CD4-positive, alpha-beta T cell treated with Interleukin-4 for 1 hour (primary cell): Measurements from ENCODE around the gene LCN15.

Experiments
- DNase-seq, 2 donors: peaks; one replicate each; pipeline ENCODE4 v3.0.0-alpha.2; 2020 to 2022

LCN15 gene

DNA sequence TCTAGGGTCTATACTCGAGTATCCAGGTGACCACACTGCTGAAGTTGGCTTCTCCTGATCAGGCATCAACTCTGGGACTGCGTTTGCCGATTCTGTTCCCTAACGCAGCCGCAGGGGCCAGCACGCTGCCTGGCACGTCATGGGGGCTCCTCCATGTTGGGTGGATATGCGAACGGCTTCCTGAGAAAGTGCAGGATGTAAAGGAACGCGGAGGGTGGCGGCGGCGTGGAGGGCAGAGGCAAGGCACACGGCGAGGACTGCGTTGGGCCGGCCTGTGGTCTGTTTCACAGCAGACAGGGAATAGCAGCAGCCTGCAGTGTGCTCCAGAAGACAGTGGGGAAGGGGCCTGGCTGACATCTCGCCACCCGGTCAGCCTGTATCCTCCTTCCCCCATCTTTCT lies 25.4 kb downstream of the LCN15 start:
- DNase-seq = no peak

DNA sequence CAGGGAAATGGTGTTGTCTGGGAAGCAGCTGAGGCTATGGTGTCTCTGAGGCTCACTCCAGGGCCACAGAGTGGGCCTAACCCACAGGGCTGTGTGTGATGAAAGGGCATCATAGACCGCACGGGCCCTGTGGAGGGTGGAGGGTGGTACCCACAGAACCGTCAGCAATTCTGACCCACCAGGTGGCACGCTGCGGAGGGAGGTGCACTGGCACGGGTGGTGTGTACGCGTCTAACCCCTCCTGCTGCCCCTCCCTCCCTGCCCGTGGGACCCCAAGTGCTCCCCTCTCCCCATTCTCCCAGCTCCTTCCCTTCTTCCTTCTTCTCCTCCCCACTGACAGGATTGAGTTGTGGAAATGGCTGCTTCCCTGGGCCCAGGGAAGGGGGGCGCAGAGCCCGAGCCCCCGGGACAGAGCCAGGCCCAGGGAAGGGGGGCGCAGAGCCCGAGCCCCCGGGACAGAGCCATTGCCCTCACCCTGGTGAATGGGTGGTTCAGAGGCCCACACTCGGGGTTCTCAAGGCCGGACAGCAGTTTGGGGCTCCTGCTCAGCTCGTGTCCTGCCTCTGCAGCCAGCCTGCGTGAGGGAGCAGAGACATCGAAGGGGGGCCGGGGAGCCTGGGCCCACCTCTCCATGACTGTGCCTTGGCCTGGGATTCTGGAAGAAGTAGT lies 28.4 kb downstream of the LCN15 start:
- DNase-seq = no peak

DNA sequence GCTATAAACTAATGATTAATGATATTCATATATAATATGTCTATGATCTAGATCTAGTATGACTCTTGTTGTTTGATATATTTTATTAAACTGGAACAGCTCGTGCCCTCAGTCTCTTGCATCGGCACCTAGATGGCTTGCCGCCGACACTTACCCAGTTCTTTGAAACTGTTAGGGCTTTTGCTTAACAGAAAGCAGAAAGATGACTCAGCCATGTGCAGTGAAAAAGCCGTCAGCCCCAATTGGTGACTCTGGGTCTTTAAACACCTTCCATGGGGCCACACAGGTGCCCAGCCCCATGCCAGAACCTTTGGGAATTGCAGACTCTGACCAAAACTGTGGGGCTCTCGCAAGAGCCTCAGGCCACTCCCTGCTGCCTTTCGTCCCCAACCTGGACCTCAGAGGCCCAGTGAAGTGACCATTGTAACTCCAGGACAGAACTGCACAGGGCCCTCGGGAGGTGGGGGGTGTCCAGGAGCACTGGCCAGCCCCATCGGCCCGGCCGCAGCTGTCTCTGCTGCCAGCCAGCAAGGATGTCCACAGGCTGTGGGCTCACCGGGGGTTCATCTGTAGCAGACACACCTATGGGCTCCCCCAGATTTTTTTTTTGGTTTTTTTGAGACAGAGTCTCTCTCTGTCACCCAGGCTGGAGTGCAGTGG lies 29.4 kb downstream of the LCN15 start:
- no peak for DNase-seq

DNA sequence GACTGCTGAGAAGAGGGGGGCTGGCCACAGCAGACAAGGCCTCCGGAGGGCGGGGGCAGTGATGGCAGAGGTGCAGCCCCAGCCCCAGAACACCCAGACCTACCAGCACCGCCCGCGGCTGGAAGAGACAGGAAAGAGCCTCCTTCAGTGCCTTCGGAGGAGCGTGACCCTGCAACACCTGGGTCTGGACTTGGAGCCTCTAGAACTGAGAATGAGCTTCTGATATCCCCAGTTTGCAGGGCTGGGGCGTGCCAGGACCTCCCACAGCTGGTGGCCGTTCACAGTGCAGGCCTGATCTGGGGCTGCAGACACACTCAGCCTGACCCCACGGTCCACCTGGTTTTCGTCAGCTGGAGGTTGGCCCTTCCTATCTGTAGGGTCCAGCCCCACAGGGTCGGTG lies 30.7 kb downstream of the LCN15 start:
- no peak for DNase-seq

DNA sequence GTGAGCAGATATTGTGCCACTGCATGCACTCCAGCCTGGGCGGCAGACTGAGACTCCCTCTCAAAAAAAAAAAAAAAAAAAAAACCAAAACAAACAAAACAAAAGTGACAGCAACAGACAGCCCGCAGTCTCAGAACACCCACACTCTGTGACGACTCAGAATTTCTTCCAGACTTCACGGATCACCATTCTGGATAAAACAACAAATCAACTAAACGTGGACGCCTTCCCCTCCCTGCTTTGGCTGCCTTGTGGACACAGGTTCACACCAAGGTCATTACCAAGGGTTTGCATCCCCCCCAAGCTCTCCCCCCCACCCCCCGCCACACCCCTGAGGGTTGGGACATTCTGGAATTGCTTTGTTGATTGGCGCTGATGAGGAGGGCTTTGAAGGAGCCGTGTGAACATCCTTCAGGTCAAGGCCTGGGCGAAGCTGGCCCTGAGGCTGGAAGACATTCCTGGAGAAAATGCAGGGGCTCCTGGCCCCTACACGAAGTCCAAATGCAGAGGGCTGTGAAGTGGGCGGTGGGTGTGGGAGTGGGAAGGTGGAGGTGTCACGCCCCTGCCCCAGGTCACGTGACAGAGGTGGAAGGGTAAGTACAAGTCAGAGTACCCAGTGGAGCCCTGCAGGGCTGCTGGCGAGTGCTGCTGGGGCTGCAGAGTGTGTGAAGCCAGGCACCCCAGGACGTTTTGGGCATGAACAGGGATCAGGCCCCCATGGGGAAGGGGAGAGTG lies 31.7 kb downstream of the LCN15 start:
- no peak for DNase-seq

DNA sequence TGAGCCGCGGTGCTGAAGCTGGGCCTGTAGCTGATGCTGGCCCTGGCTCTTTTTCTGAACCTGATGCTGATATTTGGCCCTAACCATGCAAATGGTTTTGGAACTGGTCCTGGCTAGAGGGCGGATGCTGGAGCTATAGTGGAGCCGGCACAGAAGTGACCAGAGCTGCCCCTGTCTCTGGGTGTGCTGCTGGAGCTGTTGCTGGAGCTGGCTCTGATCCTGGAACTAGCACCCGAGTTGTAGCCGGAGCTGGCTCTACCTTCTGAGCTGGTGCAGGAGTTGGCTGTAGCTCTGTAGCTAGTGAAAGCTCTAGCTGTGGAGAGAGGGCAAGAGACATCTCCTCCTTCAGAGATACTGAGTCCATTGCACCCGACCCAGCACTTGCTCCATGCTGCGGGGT lies 34.4 kb downstream of the LCN15 start:
- no peak for DNase-seq

DNA sequence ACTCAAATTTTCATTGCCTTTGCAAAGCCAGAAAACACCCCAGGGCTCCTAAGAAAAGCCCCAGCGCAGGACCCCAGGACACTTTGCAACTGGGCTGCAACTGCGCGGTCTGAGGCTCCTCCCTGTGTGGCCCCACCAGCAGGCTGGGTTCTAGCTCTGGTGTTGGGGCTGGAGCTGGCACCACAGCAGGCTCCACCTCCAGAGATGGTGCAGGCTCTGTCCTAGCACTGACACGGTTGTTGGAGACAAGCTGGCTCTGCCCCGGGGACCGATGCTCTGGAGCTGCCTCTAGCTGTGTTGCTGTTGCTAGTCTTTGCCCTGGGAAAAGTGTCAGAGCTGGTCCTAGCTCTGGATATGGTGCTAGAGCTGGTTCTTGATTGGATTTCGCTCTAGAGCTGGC lies 35.2 kb downstream of the LCN15 start:
- DNase-seq = no peak

DNA sequence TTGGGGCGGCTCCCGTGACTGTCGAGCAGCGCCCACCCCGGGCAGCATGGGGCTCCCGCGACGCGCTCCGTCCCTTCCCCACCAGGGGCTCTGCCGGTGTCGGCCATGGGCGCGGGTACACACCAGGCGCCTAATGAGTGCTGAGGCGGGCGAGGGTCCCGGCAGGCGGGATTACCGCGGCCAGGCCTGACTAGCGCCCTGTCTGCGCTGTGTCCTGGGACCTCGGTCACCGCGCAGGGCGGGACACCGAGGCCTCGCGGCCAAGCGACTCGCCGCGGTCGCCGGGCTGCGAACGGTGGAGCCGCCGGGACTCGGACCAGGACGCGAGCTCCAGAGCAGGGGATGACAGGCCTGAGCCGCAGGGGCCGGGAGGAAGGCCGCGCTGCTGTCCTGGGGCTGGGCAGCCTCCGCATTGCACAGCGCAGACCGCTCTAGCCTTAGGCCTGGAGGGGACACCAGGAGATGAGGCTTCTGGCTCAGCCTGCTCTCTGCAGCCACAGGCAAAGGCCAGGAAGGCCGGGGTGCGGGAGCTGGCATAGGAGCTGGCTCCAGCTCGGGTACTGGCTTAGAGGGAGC lies 35.7 kb downstream of the LCN15 start:
- no peak for DNase-seq

DNA sequence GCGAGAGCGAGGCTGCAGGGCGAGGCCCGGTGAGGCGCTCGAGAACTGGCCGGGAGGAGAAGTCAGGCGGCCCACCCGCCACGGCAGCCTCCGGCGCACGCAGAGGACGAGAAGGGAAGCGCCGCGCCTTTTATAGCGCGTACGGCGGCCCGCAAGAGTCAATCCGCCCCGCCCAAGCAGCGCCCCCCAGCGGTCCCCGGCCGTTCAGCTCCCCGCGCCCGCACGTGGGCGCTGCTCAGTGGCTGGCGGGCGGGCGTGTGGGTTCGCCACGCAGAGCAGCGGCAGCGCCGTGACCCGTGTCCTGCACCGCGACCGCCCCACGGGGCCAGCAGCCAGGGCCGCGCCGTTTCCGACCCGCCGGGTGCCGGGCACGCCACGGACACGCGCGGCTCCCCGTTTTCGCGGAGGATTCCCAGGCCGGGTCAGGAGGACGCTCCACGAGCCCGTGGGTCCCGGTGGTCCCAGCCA lies 36.2 kb downstream of the LCN15 start:
- peak; percentile 91 to 92 for DNase-seq

DNA sequence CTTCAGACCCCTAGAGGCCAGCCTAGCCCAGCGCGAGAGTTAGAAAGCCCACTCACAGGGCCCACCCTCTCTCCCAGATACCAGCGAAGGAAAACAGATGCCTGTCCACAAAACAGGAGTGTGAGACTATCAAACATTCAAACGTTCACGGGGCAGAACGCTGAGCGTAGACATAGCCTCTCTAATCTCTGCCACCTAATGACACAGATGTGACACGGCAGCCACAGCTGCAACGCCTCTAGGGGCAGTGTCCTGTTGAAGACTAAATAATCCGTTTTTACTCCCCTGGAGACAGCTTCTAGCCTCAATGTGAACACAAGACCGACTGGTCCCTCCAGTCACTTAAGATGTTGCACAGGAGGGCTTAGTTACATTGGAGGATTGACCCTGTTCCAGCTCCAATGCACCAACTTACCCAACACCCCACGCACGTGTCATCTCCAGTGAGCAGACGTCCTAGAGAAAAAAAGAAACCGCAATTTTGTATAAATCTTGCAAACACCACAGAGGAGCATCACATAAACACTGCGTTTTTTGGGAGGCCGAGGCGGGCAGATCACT lies 37.6 kb downstream of the LCN15 start:
- peak; percentile 57 to 62 for DNase-seq

DNA sequence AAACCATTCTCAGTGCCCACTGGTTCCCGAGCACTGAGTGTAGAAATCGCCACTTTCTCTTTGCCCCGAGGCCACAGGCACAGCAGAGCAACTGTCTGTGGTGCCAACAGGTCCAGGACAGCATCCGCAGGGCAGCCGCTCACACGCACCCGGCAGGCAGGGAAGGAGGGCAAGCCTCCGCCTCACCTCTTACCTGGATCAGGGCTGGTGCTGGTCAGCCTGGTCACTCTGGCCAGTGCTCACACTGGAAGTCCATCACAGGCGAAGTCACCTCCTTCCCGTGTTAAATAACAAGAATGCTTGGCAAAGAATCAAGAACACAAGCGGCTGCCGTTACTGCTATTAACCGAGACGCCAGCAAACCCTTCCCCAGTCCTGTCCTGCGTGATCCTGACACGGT lies 38.2 kb downstream of the LCN15 start:
- DNase-seq = no peak

DNA sequence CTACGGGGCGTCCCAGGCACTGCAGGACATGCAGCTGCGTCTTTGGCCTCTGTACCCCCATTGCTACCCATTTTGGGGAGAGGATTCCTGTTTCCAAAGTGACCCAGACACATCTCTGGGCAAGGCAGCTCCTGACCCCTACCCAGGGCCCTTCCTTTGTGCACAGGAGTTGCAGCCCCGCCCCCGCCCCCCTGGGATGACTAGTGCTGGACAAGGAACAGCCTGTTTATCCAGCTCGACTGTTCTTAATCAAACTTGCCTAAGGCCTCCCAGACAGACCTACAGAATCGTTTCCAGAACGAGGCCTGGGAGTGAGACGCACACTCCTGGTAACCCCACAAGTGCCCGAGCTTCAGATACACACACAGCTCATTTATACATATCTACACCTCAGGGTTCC lies 38.7 kb downstream of the LCN15 start:
- DNase-seq = no peak

DNA sequence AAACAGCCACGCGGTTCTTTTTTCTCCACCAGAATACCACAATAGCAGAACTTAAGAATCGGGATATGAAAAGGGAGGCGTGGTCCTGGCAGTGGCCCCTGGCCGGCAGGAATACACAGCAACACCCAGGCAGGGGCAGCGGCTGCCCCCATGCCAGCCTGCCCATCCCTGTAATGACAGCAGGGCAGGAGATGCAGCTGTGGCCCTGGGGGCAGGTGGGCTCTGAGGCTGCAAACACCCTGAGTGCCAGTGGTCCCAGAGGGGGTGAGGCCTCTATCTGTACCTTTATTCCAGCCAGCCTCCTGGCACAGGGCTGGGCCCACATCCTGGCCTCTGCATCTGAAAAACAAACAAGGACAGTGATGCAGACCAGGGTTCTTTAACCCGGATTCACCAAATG lies 39.5 kb downstream of the LCN15 start:
- no peak for DNase-seq

DNA sequence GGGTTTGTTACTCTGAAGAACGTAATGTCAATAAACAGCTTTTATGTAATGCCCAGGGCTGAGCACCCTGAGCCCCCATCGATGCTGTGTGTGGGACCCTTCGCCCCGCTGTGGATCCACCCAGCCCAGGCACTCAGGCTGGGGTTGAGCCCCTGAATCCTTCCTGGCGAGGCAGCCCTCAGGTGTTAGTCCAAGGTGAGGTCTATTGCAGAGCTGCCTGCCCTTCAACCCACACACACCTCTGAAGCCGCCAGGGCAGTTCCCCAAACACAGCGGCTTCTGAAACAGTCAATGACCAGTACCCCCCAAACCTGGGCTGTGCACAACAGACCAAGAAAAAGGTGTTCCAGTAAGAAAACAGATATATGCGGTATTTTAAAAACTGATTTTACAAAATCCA lies 40.3 kb downstream of the LCN15 start:
- no peak for DNase-seq

DNA sequence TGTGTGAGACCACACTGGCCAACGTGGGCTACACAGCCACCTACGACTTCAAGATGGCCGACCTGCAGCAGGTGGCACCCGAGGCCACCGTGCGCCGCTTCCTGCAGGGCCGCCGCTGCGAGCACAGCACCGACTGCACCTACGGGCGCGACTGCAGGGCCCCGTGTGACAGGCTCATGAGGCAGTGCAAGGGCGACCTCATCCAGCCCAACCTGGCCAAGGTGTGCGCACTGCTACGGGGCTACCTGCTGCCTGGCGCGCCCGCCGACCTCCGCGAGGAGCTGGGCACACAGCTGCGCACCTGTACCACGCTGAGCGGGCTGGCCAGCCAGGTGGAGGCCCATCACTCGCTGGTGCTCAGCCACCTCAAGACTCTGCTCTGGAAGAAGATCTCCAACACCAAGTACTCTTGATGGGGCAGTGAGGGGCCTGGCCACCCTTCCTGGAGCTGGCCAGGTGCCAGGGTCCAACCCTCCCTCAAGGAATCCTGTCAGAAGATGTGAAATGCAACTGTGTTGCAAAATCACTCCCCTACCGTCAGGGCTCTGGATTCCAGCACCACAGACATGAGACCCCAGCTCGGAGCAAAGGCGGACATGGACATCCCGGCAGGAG lies 40.8 kb downstream of the LCN15 start:
- DNase-seq = no peak

DNA sequence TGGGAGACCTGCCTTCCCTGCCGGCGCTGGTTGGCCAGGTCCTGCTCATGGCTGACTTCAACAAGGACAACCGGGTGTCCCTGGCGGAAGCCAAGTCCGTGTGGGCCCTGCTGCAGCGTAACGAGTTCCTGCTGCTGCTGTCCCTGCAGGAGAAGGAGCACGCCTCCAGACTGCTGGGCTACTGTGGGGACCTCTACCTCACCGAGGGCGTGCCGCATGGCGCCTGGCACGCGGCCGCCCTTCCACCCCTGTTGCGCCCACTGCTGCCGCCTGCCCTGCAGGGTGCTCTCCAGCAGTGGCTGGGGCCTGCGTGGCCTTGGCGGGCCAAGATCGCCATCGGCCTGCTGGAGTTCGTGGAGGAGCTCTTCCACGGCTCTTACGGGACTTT lies 41.4 kb downstream of the LCN15 start:
- no peak for DNase-seq

DNA sequence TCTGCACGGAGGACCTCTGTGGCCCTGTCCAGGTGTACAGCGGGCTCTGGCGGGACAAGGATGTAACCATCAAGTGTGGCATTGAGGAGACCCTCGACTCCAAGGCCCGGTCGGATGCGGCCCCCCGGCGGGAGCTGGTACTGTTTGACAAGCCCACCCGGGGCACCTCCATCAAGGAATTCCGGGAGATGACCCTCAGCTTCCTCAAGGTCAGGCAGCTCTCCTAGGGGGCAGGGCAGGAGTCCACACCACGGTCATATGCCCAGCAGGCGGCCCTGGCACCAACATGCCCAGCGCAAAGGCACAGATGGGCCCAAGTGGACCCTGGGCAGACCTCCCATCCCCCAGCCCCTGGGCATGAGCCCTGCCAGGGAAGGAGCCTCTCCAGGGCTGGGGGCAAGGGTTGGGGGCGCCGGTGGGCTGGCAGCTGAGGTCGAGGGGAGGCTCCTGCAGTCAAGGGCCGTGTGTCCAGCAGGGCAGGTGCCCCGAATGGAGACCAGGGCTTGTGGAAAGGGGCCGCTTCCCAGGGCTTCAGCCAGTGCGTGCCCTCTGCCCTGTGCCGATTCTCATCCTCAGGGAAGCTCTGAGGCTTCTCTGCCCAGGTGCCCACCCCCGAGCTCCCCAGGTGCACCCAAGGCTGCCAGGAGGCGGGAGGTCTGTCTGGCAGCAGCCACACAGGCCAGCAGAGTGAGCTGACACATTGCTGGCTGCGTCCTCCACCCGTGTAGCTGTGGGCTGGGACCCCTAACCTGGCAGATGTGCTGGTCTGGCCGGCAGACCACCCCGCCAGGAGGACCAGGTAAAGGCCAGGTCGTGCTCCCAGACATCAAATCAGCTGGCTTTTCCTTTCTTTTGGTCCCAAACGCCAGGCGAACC lies 42.0 kb downstream of the LCN15 start:
- DNase-seq = no peak

DNA sequence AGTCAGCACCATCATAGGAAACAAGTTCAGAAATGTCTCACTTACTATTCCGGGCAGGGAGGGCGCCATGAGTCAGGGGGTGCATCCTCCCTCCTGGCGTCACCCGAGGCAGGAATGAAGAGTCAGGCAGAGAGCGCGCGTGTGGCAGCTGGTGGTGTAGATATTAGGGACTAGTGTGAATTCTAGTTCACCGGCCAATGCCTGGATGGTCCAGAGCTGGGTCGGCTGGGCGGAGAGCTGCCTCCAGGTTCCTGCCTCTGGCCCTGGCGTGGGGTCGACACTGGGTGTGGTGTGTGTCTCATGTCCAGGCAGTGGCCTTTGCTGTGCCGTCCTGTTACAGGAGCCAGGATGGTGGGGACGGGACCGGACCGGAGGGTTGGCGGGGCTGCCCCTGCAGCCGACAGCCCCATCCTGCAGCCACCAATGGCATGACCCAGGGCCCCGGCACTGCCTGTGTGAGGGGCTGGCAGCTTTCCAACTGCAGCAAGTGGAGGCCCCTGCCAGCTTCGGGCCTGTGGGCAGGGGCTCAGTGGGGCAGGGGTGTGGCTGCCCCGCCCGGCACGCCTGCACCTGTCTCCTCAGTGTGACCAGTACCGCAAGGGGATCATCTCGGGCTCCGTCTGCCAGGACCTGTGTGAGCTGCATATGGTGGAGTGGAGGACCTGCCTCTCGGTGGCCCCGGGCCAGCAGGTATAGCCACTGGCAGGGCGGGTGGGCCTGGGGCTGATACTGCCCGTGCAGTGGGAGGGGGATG lies 42.8 kb downstream of the LCN15 start:
- no peak for DNase-seq

DNA sequence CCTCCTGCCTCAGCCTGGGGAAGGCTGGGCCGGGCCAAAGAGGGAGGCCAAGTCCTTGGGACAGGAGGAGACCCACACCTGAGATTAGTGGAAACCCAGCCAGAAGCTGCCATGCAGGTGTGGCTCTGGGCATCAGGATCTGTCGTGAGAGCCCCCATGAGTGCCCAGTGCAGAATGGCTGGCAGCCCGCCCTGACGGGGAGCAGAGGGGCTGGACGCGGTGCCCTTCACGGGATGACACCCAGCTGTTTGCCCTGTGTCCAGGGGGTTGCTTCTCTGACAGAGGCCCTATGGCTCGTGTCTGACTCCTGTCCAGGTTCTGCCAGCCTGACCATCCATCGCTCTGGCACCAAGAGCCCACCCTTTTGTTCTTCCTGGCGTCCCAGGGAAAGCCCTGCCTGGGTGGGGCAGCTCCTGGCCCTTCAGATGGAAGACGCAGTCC lies 43.4 kb downstream of the LCN15 start:
- no peak for DNase-seq

DNA sequence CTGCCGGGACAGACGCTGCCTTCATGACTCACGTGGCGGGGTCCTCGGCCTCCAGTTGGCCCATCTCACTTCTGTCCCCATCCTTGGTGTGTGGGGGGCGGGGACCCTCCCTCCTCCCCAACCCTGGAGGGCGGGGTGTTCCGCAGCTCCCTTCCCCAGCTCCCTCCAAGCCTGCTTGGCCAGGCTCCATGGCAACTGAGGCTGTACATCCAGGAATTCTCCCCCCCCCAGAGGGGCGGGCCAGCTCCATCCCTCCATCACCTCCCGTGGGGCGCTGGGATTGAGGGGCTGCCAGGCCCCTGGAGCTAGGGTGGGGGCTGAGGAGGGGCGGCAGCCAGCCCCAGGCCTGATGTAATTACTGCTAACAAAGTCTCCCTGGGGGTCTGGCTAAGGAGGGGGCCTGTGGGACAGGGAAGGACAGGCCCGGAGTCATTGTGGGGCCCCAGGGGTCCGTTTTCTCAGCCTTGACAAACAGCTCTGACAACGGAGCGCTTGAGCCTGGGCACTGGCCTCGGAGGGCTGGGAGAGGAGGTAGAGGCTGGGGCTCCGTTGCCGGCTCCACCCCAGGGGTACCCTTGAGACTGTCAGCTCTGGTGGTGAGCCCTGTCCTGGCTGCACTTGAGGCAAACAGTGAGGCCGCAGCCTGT lies 43.9 kb downstream of the LCN15 start:
- DNase-seq = no peak
